HL-60 (cell line): Measurements from ENCODE around the gene MAMDC2.
"Not testable (repeated sequence)": the region's sequence is repeated elsewhere in the genome, so short reads cannot be mapped to it uniquely, and the experiment has no call there.

Experiments
- DNase-seq, 2 experiments: peaks; one replicate each; pipeline ENCODE4 v3.0.0-alpha.2; 2010 to 2020; ENCODE audit warnings: low read depth in 1 of 2, low spot score in 1 of 2
- H3K27ac ChIP-seq: fragments of 250-450 bp; sonication (Bioruptor Pico); replicated peaks from 2 replicates; pipeline ENCODE4 v1.5.1; 2020; ENCODE audit warnings: mild to moderate bottlenecking, moderate library complexity
- H3K27me3 ChIP-seq: fragments of 250-450 bp; sonication (Bioruptor Pico); 2 replicates; pipeline ENCODE4 v1.5.1; 2021; ENCODE audit warnings: mild to moderate bottlenecking, moderate library complexity; ENCODE audit not compliant: insufficient read depth, poor library complexity, severe bottlenecking
- H3K4me3 ChIP-seq: replicated peaks from 2 replicates; pipeline ENCODE4 v1.5.1; 2011; ENCODE audit warnings: mild to moderate bottlenecking, control low read depth, low read length; ENCODE audit not compliant: insufficient read depth
- GABPA ChIP-seq: IDR thresholded peaks from 2 replicates; pipeline ENCODE4 v1.6.1; 2012; ENCODE audit warnings: low read depth
- POLR2AphosphoS5 ChIP-seq: IDR thresholded peaks from 2 replicates; pipeline ENCODE4 v1.6.1; 2012; ENCODE audit warnings: low read depth
- SPI1 ChIP-seq: IDR thresholded peaks from 2 replicates; pipeline ENCODE4 v1.6.1; 2012; ENCODE audit warnings: low read depth, mild to moderate bottlenecking, borderline replicate concordance
- TF ChIP-seq, protein P1 (sequence below): IDR thresholded peaks from one replicate; pipeline ENCODE4 v1.5.1; 2011; ENCODE audit warnings: low read length, control low read depth, inconsistent platforms; ENCODE audit not compliant: insufficient read depth
- TF ChIP-seq, protein P2 (sequence below): IDR thresholded peaks from 2 replicates; pipeline ENCODE4 v1.6.1; 2012; ENCODE audit warnings: low read depth; ENCODE audit not compliant: insufficient replicate concordance

MAMDC2 gene

DNA sequence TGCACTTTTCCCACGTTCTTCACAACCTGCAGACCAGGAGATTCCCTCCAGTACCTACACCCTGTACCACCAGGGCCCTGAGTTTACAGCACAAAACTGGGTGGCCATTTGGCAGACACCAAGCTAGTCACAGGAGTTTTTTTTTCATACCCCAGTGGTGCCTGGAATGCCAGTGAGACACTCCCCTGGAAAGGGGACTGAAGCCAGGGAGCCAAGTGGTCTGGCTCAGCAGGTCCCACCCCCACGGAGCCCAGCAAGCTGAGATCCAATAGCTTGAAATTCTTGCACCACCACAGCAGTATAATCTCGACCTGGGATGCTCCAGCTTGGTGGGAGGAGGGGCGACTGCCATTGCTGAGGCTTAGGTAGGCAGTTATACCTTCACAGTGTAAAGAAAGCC is 188.8 kb downstream of the MAMDC2 start:
- DNase-seq: no peak
- Histone ChIP-seq H3K27ac (no peak overlapping the region), H3K27me3 (peaks cover 2% of the 10 kb centered on the region), H3K4me3 (no peak overlapping the region)
- TF ChIP-seq GABPA (no peak), SPI1 (no peak), POLR2AphosphoS5 (no peak)
- TF ChIP-seq, protein P1, sequence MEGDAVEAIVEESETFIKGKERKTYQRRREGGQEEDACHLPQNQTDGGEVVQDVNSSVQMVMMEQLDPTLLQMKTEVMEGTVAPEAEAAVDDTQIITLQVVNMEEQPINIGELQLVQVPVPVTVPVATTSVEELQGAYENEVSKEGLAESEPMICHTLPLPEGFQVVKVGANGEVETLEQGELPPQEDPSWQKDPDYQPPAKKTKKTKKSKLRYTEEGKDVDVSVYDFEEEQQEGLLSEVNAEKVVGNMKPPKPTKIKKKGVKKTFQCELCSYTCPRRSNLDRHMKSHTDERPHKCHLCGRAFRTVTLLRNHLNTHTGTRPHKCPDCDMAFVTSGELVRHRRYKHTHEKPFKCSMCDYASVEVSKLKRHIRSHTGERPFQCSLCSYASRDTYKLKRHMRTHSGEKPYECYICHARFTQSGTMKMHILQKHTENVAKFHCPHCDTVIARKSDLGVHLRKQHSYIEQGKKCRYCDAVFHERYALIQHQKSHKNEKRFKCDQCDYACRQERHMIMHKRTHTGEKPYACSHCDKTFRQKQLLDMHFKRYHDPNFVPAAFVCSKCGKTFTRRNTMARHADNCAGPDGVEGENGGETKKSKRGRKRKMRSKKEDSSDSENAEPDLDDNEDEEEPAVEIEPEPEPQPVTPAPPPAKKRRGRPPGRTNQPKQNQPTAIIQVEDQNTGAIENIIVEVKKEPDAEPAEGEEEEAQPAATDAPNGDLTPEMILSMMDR: no peak
- TF ChIP-seq, protein P2, sequence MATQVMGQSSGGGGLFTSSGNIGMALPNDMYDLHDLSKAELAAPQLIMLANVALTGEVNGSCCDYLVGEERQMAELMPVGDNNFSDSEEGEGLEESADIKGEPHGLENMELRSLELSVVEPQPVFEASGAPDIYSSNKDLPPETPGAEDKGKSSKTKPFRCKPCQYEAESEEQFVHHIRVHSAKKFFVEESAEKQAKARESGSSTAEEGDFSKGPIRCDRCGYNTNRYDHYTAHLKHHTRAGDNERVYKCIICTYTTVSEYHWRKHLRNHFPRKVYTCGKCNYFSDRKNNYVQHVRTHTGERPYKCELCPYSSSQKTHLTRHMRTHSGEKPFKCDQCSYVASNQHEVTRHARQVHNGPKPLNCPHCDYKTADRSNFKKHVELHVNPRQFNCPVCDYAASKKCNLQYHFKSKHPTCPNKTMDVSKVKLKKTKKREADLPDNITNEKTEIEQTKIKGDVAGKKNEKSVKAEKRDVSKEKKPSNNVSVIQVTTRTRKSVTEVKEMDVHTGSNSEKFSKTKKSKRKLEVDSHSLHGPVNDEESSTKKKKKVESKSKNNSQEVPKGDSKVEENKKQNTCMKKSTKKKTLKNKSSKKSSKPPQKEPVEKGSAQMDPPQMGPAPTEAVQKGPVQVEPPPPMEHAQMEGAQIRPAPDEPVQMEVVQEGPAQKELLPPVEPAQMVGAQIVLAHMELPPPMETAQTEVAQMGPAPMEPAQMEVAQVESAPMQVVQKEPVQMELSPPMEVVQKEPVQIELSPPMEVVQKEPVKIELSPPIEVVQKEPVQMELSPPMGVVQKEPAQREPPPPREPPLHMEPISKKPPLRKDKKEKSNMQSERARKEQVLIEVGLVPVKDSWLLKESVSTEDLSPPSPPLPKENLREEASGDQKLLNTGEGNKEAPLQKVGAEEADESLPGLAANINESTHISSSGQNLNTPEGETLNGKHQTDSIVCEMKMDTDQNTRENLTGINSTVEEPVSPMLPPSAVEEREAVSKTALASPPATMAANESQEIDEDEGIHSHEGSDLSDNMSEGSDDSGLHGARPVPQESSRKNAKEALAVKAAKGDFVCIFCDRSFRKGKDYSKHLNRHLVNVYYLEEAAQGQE: no peak

DNA sequence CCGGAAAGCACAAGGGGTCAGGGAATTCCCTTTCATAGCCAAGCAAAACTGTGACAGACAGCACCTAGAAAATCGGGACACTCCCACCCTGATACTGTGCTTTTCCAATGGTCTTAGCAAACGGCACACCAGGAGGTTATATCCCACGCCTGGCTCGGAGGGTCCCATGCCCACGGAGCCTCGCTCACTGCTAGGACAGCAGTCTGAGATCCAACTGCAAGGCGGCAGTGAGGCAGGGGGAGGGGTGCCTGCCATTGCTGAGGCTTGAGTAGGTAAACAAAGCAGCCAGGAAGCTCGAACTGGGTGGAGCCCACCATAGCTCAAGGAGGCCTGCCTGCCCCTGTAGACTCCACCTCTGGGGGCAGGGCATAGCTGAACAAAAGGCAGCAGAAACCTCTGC is 190.6 kb downstream of the MAMDC2 start:
- not testable (repeated sequence) for DNase-seq, H3K27ac ChIP-seq

DNA sequence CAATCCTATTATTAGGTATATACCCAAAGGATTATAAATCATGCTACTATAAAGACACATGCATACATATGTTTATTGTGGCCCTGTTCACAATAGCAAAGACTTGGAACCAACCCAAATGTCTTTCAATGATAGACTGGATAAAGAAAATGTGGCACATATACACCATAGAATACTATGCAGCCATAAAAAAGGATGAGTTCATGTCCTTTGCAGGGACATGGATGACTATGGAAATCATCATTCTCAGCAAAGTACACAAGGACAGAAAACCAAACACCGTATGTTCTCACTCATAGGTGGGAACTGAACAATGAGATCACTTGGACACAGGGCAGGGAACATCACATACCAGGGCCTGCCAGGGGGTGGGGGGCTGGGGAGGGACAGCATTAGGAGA is 202.3 kb downstream of the MAMDC2 start:
- not testable (repeated sequence) for DNase-seq, H3K27me3 ChIP-seq, H3K27ac ChIP-seq, H3K4me3 ChIP-seq

More for the DNA sequence above, 190.6 kb downstream of the MAMDC2 start:
- H3K4me3 ChIP-seq, H3K27me3 ChIP-seq: not testable (repeated sequence)

DNA sequence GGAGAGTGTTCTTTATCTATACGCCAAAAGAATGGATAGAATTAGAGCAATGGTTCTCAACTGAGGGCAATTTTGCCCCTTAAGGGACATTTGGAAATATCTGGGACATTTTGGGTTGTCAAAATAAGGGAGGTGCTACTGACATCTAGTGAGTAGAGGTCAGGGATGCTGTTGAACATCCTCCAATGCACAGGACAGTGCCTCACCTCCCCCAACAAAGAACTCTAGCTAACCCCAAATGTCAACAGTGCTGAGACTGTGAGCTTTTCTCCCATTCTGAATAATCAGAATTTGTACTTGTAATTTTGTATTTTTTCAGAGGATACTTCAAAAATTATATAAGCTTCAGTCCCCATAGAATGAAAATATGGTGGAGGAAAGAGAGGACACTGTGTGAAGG is 206.6 kb downstream of the MAMDC2 start:
- no peak for DNase-seq
- Histone ChIP-seq H3K27me3 (no peaks in the 10 kb centered on the region), H3K4me3 (no peak overlapping the region), H3K27ac (no peak overlapping the region)
- no peak for TF ChIP-seq POLR2AphosphoS5
- TF ChIP-seq SPI1: no peak
- TF ChIP-seq, protein P2: no peak
- no peak for TF ChIP-seq GABPA
- TF ChIP-seq, protein P1: no peak

DNA sequence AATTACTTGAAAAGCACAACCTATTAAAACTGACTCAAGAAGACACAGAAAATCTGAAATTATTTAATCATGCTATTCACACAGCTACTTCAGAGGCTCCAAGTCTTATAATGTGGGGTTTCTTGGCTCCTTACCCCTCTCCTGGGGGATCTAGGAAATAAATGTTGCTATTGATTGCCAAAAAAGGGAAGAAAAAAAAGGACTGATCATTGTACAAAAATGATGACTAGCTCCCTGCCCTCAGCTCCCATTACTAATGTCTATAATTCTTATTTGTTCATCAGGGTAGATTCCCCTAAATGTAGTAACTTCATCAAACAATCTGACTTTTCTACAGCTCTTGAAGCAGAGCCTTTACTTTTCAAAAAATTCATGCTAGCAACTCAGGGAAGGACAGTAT is 211.8 kb downstream of the MAMDC2 start:
- DNase-seq: no peak
- Histone ChIP-seq H3K27ac (no peak overlapping the region), H3K4me3 (no peak overlapping the region), H3K27me3 (no peaks in the 10 kb centered on the region)
- TF ChIP-seq SPI1: no peak
